HG03439 (cell line): ENCODE results near the gene PIGQ.

Experiments used
- ATAC-seq: cut with Tn5 transposase; IDR thresholded peaks from one replicate; pipeline ENCODE4 v1.9.1; 2021; ENCODE audit warnings: mild to moderate bottlenecking, moderate library complexity; ENCODE audit not compliant: unreplicated experiment

Gene PIGQ

GRCh38 chr16:569445-570254 lies at the start of gene PIGQ:
TSS of gene PIGQ (plus strand) at chr16:569968. CDS start at chr16:574075, 4,107 bp downstream.
- peak; percentile 42 for ATAC-seq

- no peak for ATAC-seq
These were observed 48.9 kb upstream of the PIGQ start for GRCh38 chr16:520847-521246.

DNA sequence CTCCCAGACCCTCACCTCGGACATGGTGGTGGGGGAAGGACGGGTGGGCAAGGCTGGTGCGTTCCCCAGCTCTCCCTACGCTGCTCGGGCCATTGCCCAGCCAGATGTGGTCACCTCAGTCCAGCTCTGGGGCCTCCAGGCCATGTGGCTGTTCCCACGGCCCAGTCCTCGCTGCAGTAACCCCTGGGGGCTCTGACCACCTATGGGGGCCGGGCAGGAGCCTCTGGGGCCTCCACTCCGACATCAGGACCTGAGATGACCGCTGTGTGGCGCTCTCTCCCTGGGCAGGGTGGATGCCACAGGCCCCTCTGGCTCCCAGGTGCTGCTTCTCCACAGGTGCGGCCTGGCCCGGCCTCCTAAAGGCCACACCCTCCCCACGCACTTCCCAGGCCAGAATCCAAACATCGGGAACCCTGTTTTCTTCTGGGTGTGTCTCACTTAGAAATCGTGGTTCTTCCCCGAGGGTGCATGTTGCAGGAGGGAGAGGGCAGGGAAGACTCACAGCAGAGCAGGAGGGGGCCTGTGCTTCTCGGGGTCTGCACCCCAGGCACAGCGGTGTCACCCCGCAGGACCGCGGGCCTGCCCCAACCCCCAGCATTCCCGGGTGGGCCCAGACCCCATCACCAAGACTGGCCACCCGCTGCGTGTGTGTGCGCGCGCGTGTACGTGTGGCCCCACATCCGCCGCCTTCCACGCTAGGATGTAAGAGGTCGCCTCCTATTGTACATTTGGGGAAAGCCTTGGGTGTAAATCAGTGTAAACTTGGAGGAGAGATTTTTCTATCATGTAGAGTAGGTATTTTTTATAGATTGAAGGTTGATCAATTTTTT lies 48.2 kb upstream of the PIGQ start:
- no peak for ATAC-seq

GRCh38 chr16:522320-523096 lies 47.3 kb upstream of the PIGQ start:
- ATAC-seq: no peak

DNA sequence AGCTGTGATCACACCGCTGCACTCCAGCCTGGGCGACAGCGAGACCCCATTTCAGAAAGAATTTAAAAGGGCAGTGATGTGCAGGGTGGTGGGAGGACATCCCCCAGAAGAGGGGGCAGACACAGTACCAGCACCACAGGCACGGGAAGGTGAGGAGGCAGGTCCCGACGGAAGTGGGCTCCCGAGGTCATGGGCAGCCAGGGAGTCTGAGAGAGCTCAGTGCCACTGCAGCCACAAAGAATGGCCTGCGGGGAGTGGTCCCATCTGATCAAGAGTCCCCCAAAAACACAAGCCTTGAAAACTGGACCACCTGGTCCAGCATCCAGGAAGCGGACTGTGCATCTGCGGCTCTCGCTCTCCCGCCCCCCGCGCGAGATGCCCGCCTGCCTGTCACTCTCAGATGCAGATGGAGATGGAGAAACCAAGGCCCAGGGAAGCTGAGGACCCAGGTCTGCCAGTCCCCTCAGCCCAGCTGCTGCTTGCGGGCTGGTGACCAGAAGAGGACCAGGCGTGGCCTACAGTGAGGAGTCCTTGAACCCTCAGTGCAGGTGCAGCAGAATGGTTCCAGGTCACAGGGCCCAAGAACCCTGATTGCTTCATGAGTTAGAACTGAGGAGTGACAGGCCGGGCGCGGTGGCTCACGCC lies 46.5 kb upstream of the PIGQ start:
- ATAC-seq: no peak

GRCh38 chr16:524274-525040 lies 45.3 kb upstream of the PIGQ start:
- ATAC-seq: no peak

DNA sequence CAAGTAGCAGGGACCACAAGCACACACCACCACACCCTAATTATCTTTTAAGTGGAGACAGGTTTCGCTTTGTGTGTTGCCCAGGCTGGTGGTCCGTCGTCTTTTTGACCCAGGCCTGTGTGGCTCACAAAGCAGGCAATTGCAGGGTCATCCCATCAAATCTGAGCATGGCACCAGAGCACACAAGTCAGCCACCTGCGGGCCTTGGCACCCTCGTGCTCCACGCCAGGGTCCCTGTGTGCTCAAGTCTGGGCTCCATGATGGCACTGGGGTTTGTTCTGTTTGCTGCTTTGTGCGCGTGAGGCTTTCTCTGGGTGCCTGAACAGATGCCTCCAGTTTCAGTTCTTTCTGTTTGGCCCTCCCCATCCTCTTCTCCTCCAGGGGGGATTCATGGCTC lies 44.6 kb upstream of the PIGQ start:
- ATAC-seq: no peak

GRCh38 chr16:525520-526180 lies 44.1 kb upstream of the PIGQ start:
- ATAC-seq: no peak

GRCh38 chr16:526181-527014 lies 43.4 kb upstream of the PIGQ start:
- no peak for ATAC-seq

GRCh38 chr16:527015-527903 lies 42.5 kb upstream of the PIGQ start, which contains the start of gene CAPN15:
TSS of gene CAPN15 (plus strand) at chr16:527712. CDS start at chr16:546839, 19,127 bp downstream.
- peak; percentile 63 for ATAC-seq

- no peak for ATAC-seq
These were observed 41.4 kb upstream of the PIGQ start for GRCh38 chr16:528111-529011.

- no peak for ATAC-seq
These were observed 40.7 kb upstream of the PIGQ start for GRCh38 chr16:529012-529575.

GRCh38 chr16:530111-530817 lies 39.5 kb upstream of the PIGQ start:
- no peak for ATAC-seq

- ATAC-seq: no peak
These were observed 38.2 kb upstream of the PIGQ start for GRCh38 chr16:531494-532125.
